GM18861 (cell line): Measurements from ENCODE around the gene METTL4.
A peak's percentile ranks its signal among the peaks of the same experiment; 100 is the strongest.

Experiments used
- ATAC-seq: cut with Tn5 transposase; IDR thresholded peaks from one replicate; pipeline ENCODE4 v1.9.1; 2021; ENCODE audit not compliant: unreplicated experiment

METTL4 gene, protein sequence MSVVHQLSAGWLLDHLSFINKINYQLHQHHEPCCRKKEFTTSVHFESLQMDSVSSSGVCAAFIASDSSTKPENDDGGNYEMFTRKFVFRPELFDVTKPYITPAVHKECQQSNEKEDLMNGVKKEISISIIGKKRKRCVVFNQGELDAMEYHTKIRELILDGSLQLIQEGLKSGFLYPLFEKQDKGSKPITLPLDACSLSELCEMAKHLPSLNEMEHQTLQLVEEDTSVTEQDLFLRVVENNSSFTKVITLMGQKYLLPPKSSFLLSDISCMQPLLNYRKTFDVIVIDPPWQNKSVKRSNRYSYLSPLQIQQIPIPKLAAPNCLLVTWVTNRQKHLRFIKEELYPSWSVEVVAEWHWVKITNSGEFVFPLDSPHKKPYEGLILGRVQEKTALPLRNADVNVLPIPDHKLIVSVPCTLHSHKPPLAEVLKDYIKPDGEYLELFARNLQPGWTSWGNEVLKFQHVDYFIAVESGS

DNA sequence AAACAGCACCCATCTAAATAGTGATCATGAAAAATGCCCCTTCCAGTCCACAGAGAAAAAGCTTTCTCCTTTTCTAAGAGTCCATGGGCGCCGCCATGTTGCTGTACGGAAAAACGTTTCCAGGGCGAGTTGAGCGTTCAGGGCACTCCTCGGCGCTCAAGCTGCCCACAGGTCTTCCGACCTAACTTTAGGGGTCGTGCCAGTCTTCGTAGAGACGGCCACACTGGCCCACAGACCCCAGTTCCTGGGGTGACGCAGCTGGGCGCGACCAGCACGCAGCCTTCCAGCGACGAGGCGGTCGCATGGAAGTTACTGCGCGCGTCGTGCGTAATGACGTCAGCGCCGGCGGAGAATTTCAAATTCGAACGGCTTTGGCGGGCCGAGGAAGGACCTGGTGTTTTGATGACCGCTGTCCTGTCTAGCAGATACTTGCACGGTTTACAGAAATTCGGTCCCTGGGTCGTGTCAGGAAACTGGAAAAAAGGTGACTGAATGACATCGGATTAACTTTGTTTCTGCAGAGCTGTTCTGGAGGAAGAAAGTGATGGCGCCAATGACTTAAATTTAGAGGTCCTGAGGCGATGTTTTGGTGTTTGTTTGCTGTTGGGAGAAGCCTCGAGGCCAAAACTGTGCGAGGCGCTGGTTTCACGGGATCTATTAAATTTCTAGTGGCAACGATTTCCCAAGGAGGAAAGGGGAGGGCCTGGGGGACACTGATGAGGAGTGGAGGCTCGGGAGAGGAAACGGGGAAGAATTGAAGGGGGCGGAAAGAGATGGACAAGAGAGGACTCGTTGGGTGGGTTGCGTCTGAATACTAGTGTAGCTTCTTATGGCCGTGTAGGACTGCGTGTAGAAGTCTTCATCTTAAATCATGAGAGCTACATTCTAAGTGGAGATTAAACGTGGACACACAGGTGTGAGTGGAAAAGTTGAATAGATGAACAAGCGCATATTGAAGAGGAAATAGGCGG lies at the start of gene METTL4, which contains the start of gene NDC80:
Gene METTL4, minus strand, starts transcription at position 306 of the 971 bp plus-strand sequence. CDS start 4,289 bp downstream, outside the sequence.
Gene NDC80, plus strand, starts transcription at position 358 of the 971 bp plus-strand sequence. CDS start 1,429 bp downstream, outside the sequence.
- peak; percentile 75 for ATAC-seq

DNA sequence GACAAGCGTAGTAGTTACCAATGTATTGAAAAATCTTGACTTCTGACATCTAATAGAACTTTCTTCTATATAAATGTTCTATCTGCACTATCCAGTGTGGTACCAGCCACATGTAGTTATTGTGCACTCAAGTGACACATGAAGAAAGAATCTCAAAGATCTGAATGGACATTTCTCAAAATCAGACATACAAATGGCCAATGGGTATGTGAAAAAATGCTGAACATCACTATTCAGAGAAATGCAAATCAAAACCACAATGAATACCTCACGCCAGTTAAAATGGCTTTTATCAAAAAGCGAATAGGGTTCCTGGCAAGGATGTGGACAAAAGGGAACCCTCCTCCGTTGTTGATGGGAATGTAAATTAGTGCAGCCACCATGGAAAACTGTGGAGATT lies 46.7 kb upstream of the METTL4 start:
- ATAC-seq, result no peak

DNA sequence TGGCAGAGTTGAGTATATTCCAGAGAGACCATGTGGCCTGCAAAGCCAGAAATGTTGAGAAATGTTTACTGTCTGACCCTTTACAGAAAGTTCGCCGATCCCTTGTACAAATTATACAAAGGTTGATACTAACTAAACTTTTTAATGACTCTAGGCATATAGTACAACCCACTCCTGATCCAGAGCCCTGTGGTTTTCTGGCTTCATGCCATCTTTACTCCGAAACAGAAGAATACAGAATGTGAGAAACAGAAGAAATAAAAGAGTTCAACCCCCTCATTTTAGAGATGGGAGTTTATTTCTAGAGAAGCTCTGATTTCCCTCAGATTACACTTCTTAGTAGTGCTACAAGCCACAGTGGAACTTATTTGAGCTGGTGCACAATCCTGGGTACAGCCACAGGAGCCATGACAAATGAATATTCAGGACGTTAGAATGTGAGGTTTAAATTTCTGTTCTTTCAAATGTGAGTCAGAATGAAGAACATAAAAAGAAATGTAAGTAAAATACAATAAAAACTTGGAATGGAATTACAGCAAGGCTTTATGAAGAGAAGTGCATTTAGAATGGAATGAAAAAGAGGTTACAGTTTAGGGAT lies 46.2 kb upstream of the METTL4 start:
- no peak for ATAC-seq

- no peak for ATAC-seq
Observed at GRCh38 chr18:2612996-2613395, 41.7 kb upstream of the METTL4 start.

DNA sequence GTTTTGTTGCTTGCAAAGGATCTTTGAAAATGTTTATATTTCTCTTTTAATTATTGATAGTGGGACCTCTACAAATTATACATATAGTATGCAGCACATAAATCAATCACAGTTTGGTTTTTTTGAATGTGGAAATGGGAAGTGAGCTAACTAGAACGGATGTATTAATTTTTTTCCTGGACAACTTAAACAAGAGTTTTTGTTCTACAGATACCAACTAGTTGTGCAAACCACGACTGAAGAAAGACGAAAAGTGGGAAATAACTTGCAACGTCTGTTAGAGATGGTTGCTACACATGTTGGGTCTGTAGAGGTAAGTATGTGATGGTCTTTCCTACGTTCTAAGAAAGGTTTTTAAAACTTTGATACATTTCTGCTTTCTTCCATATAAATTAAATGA lies 39.2 kb upstream of the METTL4 start:
- no peak for ATAC-seq

- ATAC-seq, result no peak
Observed at GRCh38 chr18:2609604-2610003, 38.3 kb upstream of the METTL4 start.

DNA sequence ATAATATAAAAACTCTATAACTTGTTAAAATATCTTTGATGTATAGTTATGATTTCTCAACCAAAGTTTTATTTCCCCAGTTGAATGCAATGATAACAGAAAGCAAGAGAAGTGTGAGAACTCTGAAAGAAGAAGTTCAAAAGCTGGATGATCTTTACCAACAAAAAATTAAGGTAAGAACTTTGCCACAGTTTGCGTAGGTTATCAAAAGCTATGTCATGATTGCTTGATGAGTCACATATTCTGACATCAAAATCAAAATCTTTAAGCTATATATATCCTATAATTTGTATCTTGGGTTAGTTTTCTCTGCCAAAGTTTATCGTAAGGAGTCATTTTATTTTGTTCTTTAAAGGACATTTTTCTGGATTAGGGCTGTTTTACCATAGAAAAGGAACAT lies 35.0 kb upstream of the METTL4 start:
- ATAC-seq, result no peak

DNA sequence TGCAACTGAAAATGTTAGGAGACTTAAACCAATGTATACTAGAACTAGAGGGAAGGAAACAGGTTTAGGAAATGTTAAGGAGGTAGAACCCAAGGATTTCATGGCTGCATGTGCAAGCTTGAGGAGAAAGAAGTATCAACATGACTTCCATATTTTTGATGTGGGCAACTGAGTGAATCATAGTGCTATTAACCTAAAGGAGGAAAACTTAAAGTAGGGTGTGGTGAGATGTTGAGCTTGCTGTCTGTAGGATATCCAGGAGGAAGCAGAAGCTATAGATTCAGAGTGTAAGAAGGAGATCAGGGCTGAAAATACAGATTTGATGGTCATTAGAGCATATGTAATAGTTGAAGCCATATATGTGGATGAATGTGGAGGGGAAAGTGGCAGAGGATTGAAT lies 31.5 kb upstream of the METTL4 start:
- ATAC-seq, result no peak

DNA sequence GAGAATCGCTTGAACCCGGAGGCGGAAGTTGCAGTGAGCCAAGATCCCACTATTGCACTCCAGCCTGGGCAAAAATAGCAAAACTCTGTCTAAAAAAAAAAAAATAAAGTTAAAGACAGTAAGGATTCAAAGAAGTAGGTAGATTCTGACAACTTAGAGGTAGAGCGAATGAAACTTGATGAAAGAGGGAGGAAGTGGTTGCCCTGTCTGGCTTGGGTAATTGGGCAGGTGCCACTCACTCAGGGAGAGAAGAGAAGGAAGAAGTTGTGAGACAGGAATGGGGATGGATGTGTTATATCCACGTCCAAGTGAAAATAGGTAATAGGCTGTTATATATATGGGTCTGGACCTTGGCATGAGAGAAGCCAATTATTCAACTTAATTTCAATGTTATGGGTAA lies 26.3 kb upstream of the METTL4 start:
- no peak for ATAC-seq

GRCh38 chr18:2590303-2590702 lies 19.0 kb upstream of the METTL4 start:
- ATAC-seq, result no peak

- ATAC-seq, result peak; percentile 58
Observed at GRCh38 chr18:2589345-2590068, 18.2 kb upstream of the METTL4 start.

DNA sequence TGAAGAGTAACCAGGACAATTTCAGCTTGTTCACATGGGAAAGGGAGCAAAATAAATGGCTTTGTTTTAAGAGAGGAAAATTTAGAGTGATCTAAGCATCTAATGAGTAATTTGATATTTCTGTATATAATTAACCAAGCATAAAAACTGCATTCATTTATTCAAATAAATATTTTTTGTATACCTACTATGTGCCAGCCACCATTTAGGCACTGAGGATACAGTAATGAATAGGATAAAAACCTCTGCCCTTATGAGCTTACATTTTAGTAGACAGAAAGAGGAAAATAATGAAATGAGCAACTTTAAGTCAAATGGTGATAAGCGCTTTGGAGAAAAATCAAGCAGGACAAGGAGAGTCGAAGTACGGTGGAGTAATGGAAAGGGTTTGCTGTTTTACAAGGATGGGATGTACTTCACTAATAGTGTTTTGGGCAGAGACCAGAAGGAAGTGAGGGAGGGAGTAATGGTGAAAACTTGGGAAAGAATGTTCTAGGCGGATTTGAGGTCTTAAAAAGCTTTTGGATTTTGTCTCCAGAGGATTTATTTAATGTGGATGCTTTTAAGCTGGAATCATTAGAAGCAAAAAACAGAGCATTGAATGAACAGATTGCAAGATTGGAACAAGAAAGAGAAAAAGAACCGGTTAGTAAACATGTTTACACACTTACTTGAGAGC lies 17.5 kb upstream of the METTL4 start:
- ATAC-seq, result no peak

- no peak for ATAC-seq
Observed at GRCh38 chr18:2587788-2588187, 16.5 kb upstream of the METTL4 start.

- ATAC-seq, result no peak
Observed at GRCh38 chr18:2573408-2573807, 2.1 kb upstream of the METTL4 start.

DNA sequence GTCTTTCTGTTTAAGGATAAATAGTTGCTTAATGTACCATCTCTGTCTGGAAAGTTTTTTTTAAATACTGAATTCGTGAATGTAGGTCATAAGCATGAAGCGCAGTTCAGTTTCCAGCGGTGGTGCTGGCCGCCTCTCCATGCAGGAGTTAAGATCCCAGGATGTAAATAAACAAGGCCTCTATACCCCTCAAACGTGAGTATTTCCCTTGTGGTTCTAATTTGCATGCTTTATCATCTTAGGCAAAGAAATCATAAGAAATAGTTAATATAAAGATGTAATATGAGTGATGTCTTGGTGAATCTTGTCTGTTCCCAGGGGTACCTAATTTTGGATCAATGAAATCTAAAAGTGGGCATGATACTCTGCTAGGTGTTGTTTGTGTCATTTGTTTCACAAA lies 1.6 kb upstream of the METTL4 start:
- no peak for ATAC-seq

DNA sequence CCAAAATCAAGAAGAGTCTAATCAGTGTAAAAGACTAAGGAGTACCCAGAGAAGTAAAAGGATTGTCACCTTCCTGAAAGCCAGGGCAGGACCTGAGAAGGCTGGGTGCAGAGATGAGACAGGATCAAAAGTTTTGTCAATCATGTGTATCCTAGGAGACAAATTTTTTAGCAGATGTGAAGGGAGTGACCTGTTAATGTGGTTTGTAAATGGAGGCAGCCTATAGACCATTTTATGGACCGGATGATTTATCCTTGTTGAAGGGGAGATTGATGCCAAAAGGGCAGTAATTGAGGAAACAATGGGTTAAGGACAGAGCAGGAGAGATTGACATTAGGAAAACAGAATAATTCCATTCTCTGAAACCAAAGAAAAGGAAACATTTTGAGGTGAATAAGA lies 865 bp upstream of the METTL4 start:
- no peak for ATAC-seq

DNA sequence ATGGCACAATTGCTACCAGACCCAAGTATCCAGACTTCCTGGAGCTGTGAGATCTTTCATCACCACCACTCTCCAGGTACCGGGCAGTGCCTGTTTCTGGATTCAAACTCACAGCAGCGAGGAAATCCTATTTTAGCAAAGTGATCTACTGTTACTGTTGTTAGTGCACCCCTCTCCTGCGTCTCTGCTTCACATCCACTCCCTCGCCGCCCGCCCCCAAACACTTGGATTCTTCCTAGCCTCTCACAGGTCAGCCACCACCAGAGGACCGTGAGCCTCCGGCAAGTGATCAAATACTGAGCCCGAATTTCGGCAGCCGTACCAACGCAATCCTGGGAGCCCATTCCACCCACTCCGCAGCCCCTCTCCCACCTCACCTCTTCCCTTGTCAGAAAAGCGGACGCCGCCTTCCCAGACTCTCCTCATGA lies 519 bp downstream of the METTL4 start:
- ATAC-seq, result peak; percentile 17

GRCh38 chr18:2569338-2570207 lies 1.7 kb downstream of the METTL4 start:
- no peak for ATAC-seq

- ATAC-seq, result no peak
Observed at GRCh38 chr18:2568605-2569004, 2.7 kb downstream of the METTL4 start.
